BLaER1 (cell line): ENCODE results near the gene NSD1.
A peak's percentile ranks its signal among the peaks of the same experiment; 100 is the strongest.

ENCODE experiments used
- H3K27ac ChIP-seq: shearing (Covaris generic); formaldehyde crosslinking; 2 replicates; pipeline ENCODE4 v1.8.1; 2022
- H3K27me3 ChIP-seq: shearing (Covaris generic); formaldehyde crosslinking; 2 replicates; pipeline ENCODE4 v1.8.1; 2022
- H3K36me3 ChIP-seq: shearing (Covaris generic); formaldehyde crosslinking; 2 replicates; pipeline ENCODE4 v1.8.1; 2022
- H3K4me1 ChIP-seq: shearing (Covaris generic); formaldehyde crosslinking; 2 replicates; pipeline ENCODE4 v1.8.1; 2022
- H3K4me2 ChIP-seq: shearing (Covaris generic); formaldehyde crosslinking; 2 replicates; pipeline ENCODE4 v1.8.1; 2022
- H3K4me3 ChIP-seq: shearing (Covaris generic); formaldehyde crosslinking; 2 replicates; pipeline ENCODE4 v1.8.1; 2022
- H3K9ac ChIP-seq: shearing (Covaris generic); formaldehyde crosslinking; 2 replicates; pipeline ENCODE4 v1.8.1; 2022
- H3K9me3 ChIP-seq: shearing (Covaris generic); formaldehyde crosslinking; 2 replicates; pipeline ENCODE4 v1.8.1; 2022
- H4K20me1 ChIP-seq: shearing (Covaris generic); formaldehyde crosslinking; 2 replicates; pipeline ENCODE4 v1.8.1; 2022
- Cebpa-rat ChIP-seq: shearing (Covaris generic); IDR thresholded peaks from 2 replicates; pipeline ENCODE4 v1.8.1; 2022

Gene NSD1

DNA sequence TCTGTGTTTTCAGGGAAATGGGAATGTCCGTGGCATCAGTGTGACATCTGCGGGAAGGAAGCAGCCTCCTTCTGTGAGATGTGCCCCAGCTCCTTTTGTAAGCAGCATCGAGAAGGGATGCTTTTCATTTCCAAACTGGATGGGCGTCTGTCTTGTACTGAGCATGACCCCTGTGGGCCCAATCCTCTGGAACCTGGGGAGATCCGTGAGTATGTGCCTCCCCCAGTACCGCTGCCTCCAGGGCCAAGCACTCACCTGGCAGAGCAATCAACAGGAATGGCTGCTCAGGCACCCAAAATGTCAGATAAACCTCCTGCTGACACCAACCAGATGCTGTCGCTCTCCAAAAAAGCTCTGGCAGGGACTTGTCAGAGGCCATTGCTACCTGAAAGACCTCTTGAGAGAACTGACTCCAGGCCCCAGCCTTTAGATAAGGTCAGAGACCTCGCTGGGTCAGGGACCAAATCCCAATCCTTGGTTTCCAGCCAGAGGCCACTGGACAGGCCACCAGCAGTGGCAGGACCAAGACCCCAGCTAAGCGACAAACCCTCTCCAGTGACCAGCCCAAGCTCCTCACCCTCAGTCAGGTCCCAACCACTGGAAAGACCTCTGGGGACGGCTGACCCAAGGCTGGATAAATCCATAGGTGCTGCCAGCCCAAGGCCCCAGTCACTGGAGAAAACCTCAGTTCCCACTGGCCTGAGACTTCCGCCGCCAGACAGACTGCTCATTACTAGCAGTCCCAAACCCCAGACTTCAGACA is 160.4 kb downstream of the NSD1 start:
- H3K4me1 ChIP-seq: peaks cover 49% of the 10 kb centered on the region

GRCh38 chr5:177294632-177295031 is 161.1 kb downstream of the NSD1 start:
- no peak overlapping the region for H3K4me3 ChIP-seq
- peaks cover 28% of the 10 kb centered on the region for H4K20me1 ChIP-seq
- H3K27ac ChIP-seq: peak overlapping the region; percentile 48; the same call in 1 of the 2 replicates
- H3K4me2 ChIP-seq: peak overlapping the region; percentile 100
- peaks cover 55% of the 10 kb centered on the region for H3K4me1 ChIP-seq
- no peak for TF ChIP-seq Cebpa-rat
- H3K9ac ChIP-seq: peak overlapping the region; percentile 23; the same call in 1 of the 2 replicates
- no peaks in the 10 kb centered on the region for H3K27me3 ChIP-seq
- no peaks in the 10 kb centered on the region for H3K9me3 ChIP-seq
- H3K36me3 ChIP-seq: peaks cover 88% of the 10 kb centered on the region

More for the DNA sequence above, 160.4 kb downstream of the NSD1 start:
- no peak for TF ChIP-seq Cebpa-rat
- H3K4me2 ChIP-seq: no peak overlapping the region
- H3K36me3 ChIP-seq: peaks cover 91% of the 10 kb centered on the region
- 0 out of 2 replicates have a peak overlapping the region, but pooled peaks have one; percentile 48 for H3K27ac ChIP-seq
- H3K4me3 ChIP-seq: no peak overlapping the region
- H3K9ac ChIP-seq: no peak overlapping the region
- peaks cover 22% of the 10 kb centered on the region for H4K20me1 ChIP-seq
- H3K9me3 ChIP-seq: no peaks in the 10 kb centered on the region
- no peaks in the 10 kb centered on the region for H3K27me3 ChIP-seq

DNA sequence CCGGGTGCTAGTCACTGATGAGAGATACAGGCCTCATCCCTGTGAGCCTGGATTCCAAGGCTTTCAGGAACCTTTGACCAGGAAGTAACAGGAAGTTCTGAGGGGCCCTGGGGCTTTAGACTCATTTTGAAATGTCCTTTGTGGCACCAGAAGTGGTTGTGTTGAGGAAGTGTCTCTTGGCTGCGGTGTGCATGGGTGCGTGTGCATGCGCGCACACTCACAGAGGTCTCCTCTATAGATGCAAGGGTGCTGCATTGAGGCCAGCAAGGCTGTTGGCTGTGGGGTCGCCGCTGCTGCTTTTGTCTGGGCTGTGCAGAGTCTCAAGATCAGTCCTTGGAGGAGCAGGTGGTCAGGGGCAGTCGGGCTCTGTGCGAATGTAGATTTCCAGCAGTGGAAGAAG is 162.4 kb downstream of the NSD1 start:
- peaks cover 68% of the 10 kb centered on the region for H3K4me1 ChIP-seq
- H3K4me2 ChIP-seq: peak overlapping the region; percentile 100
- peaks cover 76% of the 10 kb centered on the region for H3K36me3 ChIP-seq
- peak overlapping the region; percentile 49 for H3K9ac ChIP-seq
- peaks cover 36% of the 10 kb centered on the region for H4K20me1 ChIP-seq
- H3K4me3 ChIP-seq: peak overlapping the region; percentile 8; the same call in 1 of the 2 replicates
- peak overlapping the region; percentile 61 for H3K27ac ChIP-seq
- no peak for TF ChIP-seq Cebpa-rat
- H3K27me3 ChIP-seq: no peaks in the 10 kb centered on the region
- no peaks in the 10 kb centered on the region for H3K9me3 ChIP-seq

DNA sequence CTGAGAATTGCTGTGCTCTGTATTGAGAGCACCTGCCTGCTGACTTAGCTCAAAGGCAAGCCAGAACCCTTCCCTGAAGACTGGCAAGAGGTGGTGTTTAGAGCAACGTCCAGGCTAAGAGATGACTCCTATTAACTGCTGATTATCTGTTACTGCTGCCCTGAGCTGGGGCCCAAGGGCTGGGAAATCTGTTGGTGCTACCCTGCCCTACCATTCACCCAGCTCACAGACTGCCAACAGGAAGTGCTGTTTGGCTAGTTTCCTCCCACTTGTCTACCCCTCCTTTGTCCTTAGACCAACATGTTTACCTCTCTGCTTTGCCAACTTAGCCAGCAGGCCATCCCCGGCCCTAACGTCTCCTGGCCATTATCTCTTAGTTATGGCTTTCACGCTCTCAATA is 163.0 kb downstream of the NSD1 start:
- Histone ChIP-seq H3K27ac (peak overlapping the region; percentile 61), H3K9ac (peak overlapping the region; percentile 49), H3K4me2 (peak overlapping the region; percentile 100), H3K4me1 (peaks cover 75% of the 10 kb centered on the region), H3K4me3 (peak overlapping the region; percentile 8; the same call in 1 of the 2 replicates), H3K9me3 (no peaks in the 10 kb centered on the region), H3K36me3 (peaks cover 76% of the 10 kb centered on the region), H4K20me1 (peaks cover 42% of the 10 kb centered on the region), H3K27me3 (no peaks in the 10 kb centered on the region)
- TF ChIP-seq Cebpa-rat: no peak

DNA sequence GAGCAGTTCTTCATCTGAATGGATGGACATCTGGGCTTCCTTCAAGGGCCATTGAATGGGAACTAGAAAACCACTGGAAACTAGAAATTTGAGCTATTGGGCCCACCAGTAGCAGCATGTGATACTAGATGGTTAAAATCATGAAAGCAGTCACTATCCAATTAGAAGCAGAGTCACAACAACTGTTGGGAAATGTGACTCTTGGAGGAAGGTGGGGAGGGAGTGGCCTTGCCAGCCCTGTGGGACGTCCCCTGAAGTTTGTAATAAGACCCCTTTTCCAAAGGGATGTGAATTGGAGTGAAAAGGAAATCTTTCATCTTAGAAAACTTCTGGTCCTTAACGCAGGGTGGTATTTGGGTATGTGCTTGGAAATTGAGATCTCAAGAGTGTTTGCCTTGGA is 164.3 kb downstream of the NSD1 start:
- H3K27me3 ChIP-seq: no peaks in the 10 kb centered on the region
- H4K20me1 ChIP-seq: peaks cover 50% of the 10 kb centered on the region
- peaks cover 85% of the 10 kb centered on the region for H3K4me1 ChIP-seq
- H3K27ac ChIP-seq: no peak overlapping the region
- no peak overlapping the region for H3K4me3 ChIP-seq
- H3K9me3 ChIP-seq: no peaks in the 10 kb centered on the region
- H3K4me2 ChIP-seq: peak overlapping the region; percentile 100; the same call in 1 of the 2 replicates
- peaks cover 69% of the 10 kb centered on the region for H3K36me3 ChIP-seq
- H3K9ac ChIP-seq: no peak overlapping the region
- TF ChIP-seq Cebpa-rat: no peak

GRCh38 chr5:177299697-177300096 is 166.1 kb downstream of the NSD1 start:
- peaks cover 53% of the 10 kb centered on the region for H3K36me3 ChIP-seq
- H3K4me2 ChIP-seq: peak overlapping the region; percentile 100
- H3K9me3 ChIP-seq: no peaks in the 10 kb centered on the region
- peak overlapping the region; percentile 45; the same call in 1 of the 2 replicates for H3K9ac ChIP-seq
- no peak overlapping the region for H3K4me3 ChIP-seq
- TF ChIP-seq Cebpa-rat: no peak
- peak overlapping the region; percentile 57 for H3K27ac ChIP-seq
- no peaks in the 10 kb centered on the region for H3K27me3 ChIP-seq
- peaks cover 84% of the 10 kb centered on the region for H3K4me1 ChIP-seq
- peaks cover 57% of the 10 kb centered on the region for H4K20me1 ChIP-seq

- no peak for TF ChIP-seq Cebpa-rat
- Histone ChIP-seq H3K27ac (peak overlapping the region; percentile 65), H3K9ac (peak overlapping the region; percentile 39; the same call in 1 of the 2 replicates), H3K4me1 (peaks cover 84% of the 10 kb centered on the region), H4K20me1 (peaks cover 63% of the 10 kb centered on the region), H3K36me3 (peaks cover 53% of the 10 kb centered on the region), H3K4me3 (peak overlapping the region; percentile 33), H3K4me2 (peak overlapping the region; percentile 100), H3K27me3 (no peaks in the 10 kb centered on the region), H3K9me3 (no peaks in the 10 kb centered on the region)
Measured at GRCh38 chr5:177300236-177300880, 166.8 kb downstream of the NSD1 start.

DNA sequence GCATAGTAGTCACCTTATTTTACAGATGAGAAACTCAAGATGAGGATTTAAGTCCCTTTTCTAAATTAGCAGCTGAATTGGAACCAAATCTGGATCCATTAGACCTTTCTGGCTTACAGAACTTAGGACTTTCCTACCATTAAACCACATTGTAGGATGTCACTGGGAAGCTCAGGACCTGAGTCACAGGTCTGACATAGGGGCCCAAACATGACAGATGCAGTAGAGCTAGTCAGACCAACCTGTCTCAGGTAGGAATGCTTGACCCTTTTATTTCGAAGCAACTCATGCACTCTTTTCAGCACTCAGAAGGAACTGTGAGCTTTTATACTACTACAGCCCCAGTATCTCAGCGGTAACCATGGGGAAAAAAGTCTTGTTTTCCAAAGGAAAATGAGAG is 167.4 kb downstream of the NSD1 start:
- Histone ChIP-seq H3K27me3 (no peaks in the 10 kb centered on the region), H3K36me3 (peaks cover 53% of the 10 kb centered on the region), H3K4me1 (peaks cover 84% of the 10 kb centered on the region), H3K4me3 (peak overlapping the region; percentile 33), H4K20me1 (peaks cover 69% of the 10 kb centered on the region), H3K9ac (peak overlapping the region; percentile 13; the same call in 1 of the 2 replicates), H3K4me2 (peak overlapping the region; percentile 100), H3K9me3 (no peaks in the 10 kb centered on the region), H3K27ac (peak overlapping the region; percentile 65)
- TF ChIP-seq Cebpa-rat: no peak

DNA sequence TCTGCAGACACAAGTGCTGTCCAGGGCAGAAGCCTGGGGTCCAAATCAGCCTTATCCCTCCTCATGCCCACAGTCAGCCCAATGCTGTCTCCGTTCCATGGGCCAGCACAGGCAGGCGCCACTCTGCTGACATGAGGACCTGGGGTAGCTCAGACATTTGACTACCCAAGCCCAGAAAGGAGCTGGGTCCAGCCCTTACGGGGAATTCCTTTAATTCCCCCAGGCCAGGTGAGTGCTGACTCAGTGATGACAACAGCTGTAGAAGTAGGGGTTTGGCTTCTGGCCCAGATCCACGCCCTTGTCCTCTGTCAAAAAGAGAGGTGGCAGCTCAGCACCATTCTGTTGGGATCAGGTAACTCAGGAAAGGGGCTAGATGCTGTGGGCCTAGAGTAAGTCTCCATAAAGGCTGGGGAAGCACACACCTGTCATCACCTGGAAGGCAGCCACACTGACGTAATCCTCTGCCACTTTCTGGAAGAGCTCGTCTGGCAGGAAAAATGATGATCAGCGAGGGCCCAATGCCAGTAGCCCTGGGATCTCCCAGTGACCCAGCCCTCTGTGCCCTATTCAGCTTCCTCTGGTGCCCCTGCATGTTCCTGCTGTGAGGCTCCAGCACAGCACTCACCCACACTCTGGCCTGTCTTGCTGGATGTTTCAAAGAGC is 168.1 kb downstream of the NSD1 start:
- Histone ChIP-seq H3K27ac (peak overlapping the region; percentile 65), H3K4me2 (peak overlapping the region; percentile 100), H3K27me3 (no peaks in the 10 kb centered on the region), H3K9ac (peak overlapping the region; percentile 92; the same call in 1 of the 2 replicates), H3K9me3 (no peaks in the 10 kb centered on the region), H3K36me3 (peaks cover 53% of the 10 kb centered on the region), H3K4me1 (peaks cover 84% of the 10 kb centered on the region), H4K20me1 (peaks cover 69% of the 10 kb centered on the region), H3K4me3 (peak overlapping the region; percentile 89)
- no peak for TF ChIP-seq Cebpa-rat
